DOHH2 (cell line): ENCODE results near the gene MB21D2.

Source experiments
- H3F3A ChIP-seq: fragments of 200-600 bp; sonication (generic), shearing (Covaris generic); 2 replicates; pipeline ENCODE4 v1.6.0; 2016; ENCODE audit warnings: antibody characterized with exemption, mild to moderate bottlenecking; ENCODE audit not compliant: control insufficient read depth, insufficient read depth
- H3K27ac ChIP-seq: fragments of 200-600 bp; sonication (generic); 2 replicates; pipeline ENCODE4 v1.5.1; 2014; ENCODE audit warnings: low read depth, mild to moderate bottlenecking, low read length, moderate library complexity
- H3K27me3 ChIP-seq: fragments of 200-600 bp; sonication (generic); 2 replicates; pipeline ENCODE4 v1.6.1; 2014; ENCODE audit warnings: mild to moderate bottlenecking, low read length, mixed read lengths; ENCODE audit not compliant: control insufficient read depth
- H3K36me3 ChIP-seq: fragments of 200-600 bp; sonication (generic); 2 replicates; pipeline ENCODE4 v1.6.1; 2014; ENCODE audit warnings: mild to moderate bottlenecking, low read length, moderate library complexity, mixed read lengths; ENCODE audit not compliant: control insufficient read depth
- H3K4me1 ChIP-seq: fragments of 200-600 bp; sonication (generic); 2 replicates; pipeline ENCODE4 v1.6.1; 2014; ENCODE audit warnings: mild to moderate bottlenecking, low read length, mixed read lengths; ENCODE audit not compliant: control insufficient read depth
- H3K4me2 ChIP-seq: fragments of 200-600 bp; sonication (generic); 2 replicates; pipeline ENCODE4 v1.6.0; 2014; ENCODE audit warnings: mild to moderate bottlenecking, low read length, moderate library complexity
- H3K4me3 ChIP-seq: fragments of 200-600 bp; sonication (generic); 2 replicates; pipeline ENCODE4 v1.5.1; 2014; ENCODE audit warnings: mild to moderate bottlenecking, low read length, mixed read lengths
- H3K79me2 ChIP-seq: fragments of 200-600 bp; sonication (generic); 2 replicates; pipeline ENCODE4 v1.6.1; 2014; ENCODE audit warnings: mild to moderate bottlenecking, low read length, mixed read lengths; ENCODE audit not compliant: control insufficient read depth
- H3K9me2 ChIP-seq: fragments of 200-600 bp; sonication (generic); replicated peaks from 2 replicates; pipeline ENCODE4 v1.6.1; 2014; ENCODE audit warnings: mild to moderate bottlenecking, low read length, mixed read lengths; ENCODE audit not compliant: control insufficient read depth
- H3K9me3 ChIP-seq: fragments of 200-600 bp; sonication (generic); 2 replicates; pipeline ENCODE4 v1.6.1; 2014; ENCODE audit warnings: antibody characterized with exemption, low read length, mixed read lengths; ENCODE audit not compliant: control insufficient read depth, insufficient read depth
- H4K20me1 ChIP-seq: fragments of 200-600 bp; sonication (generic); 2 replicates; pipeline ENCODE4 v1.6.0; 2014; ENCODE audit warnings: low read depth, mild to moderate bottlenecking, antibody characterized with exemption, low read length, moderate library complexity; ENCODE audit not compliant: control insufficient read depth, insufficient read depth
- EZH2phosphoT487 ChIP-seq: fragments of 200-600 bp; sonication (generic); IDR thresholded peaks from 2 replicates; pipeline ENCODE4 v1.6.1; 2017; ENCODE audit warnings: borderline replicate concordance, mild to moderate bottlenecking, antibody characterized with exemption, low read length, moderate library complexity, mixed read lengths
- TF ChIP-seq, protein P1 (sequence below): fragments of 200-600 bp; sonication (generic); IDR thresholded peaks from one replicate; pipeline ENCODE4 v1.5.1; 2014; ENCODE audit warnings: antibody characterized with exemption, mild to moderate bottlenecking, low read depth, low read length; ENCODE audit not compliant: poor library complexity, severe bottlenecking

MB21D2 gene

DNA sequence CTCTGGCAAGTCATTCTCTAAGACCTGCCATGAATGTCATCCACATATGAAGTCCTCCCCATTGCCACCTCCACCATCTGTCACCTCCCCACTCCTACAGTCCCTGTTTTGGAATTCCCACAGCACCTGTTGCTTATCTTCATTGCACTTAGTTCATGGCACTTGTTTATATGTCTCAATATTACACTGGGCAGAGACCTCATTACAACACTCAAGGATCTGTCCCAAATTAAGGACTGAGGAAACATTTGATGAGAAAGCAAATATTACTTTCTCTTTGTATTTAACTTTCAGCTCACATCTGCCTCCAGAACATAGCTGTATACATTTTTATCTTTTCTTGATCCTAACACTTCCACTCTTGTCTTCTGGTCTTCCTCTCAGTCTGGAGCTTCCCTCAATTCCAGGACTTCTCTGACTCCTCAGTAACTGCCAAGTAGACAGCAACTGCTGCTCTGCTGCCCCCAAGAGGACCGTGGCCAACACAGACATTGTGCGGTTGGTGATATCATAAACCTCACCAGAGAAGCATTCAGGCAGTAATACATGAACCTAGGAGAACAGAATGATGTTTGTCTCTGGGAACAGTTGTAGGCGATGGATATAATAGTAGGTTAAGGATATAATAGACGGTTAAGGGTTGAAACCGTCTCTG is 145.3 kb downstream of the MB21D2 start:
- Histone ChIP-seq H3K36me3 (no peaks in the 10 kb centered on the region), H3K4me3 (no peak overlapping the region), H3K4me2 (no peak overlapping the region), H3K9me3 (no peaks in the 10 kb centered on the region), H3K9me2 (no peaks in the 10 kb centered on the region), H4K20me1 (no peaks in the 10 kb centered on the region), H3K79me2 (no peaks in the 10 kb centered on the region), H3F3A (no peaks in the 10 kb centered on the region), H3K4me1 (no peaks in the 10 kb centered on the region), H3K27ac (no peak overlapping the region), H3K27me3 (no peaks in the 10 kb centered on the region; the same call in 1 of the 2 replicates)
- no peak for TF ChIP-seq EZH2phosphoT487
- TF ChIP-seq, protein P1, sequence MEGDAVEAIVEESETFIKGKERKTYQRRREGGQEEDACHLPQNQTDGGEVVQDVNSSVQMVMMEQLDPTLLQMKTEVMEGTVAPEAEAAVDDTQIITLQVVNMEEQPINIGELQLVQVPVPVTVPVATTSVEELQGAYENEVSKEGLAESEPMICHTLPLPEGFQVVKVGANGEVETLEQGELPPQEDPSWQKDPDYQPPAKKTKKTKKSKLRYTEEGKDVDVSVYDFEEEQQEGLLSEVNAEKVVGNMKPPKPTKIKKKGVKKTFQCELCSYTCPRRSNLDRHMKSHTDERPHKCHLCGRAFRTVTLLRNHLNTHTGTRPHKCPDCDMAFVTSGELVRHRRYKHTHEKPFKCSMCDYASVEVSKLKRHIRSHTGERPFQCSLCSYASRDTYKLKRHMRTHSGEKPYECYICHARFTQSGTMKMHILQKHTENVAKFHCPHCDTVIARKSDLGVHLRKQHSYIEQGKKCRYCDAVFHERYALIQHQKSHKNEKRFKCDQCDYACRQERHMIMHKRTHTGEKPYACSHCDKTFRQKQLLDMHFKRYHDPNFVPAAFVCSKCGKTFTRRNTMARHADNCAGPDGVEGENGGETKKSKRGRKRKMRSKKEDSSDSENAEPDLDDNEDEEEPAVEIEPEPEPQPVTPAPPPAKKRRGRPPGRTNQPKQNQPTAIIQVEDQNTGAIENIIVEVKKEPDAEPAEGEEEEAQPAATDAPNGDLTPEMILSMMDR: peak; percentile 51

DNA sequence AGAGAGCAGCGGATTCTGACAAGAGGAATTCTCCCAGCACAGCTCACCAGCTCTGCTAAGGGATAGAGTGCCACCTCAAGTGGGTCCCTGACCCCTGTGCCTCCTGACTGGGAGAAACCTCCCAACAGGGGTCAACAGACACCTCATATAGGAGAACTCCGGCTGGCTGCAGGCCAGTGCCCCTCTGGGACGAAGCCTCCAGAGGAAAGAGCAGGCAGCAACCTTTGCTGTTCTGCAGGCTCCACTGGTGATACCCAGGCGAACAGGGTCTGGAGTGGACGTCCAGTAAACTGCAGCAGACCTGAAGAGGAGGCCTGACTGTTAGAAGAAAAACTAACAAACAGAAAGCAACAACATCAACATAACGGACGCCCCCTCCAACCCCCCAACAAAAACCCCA is 159.0 kb downstream of the MB21D2 start:
- H3K27ac ChIP-seq: no peak overlapping the region
- no peaks in the 10 kb centered on the region for H3K4me1 ChIP-seq
- no peaks in the 10 kb centered on the region for H3K9me3 ChIP-seq
- no peaks in the 10 kb centered on the region for H3K27me3 ChIP-seq
- H3K36me3 ChIP-seq: no peaks in the 10 kb centered on the region
- H4K20me1 ChIP-seq: no peaks in the 10 kb centered on the region
- H3K4me2 ChIP-seq: no peak overlapping the region
- no peaks in the 10 kb centered on the region for H3K9me2 ChIP-seq
- H3F3A ChIP-seq: no peaks in the 10 kb centered on the region
- no peaks in the 10 kb centered on the region for H3K79me2 ChIP-seq
- no peak overlapping the region for H3K4me3 ChIP-seq
- TF ChIP-seq EZH2phosphoT487: no peak
- TF ChIP-seq, protein P1: no peak

DNA sequence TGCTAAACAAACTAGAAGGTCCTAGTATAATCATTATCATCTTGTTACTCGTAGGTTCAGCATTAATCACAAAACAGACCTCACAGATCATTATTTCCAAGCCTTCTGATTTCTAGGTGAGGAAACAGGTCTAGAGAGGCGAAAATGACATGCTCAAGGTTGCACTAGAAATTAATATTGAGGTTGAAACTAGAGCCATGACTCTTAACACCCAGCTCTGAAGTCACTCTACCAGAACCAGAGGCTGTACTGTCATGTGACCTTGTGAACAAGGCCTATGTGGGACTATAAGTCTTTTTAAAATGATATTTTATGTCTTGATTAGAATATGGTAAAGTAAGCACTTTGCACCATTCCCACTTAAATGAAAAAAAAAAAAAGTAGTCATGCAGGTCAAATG is 166.5 kb downstream of the MB21D2 start:
- Histone ChIP-seq H3K36me3 (no peaks in the 10 kb centered on the region), H3K79me2 (no peaks in the 10 kb centered on the region), H3F3A (no peaks in the 10 kb centered on the region), H3K9me2 (no peaks in the 10 kb centered on the region), H3K4me2 (no peak overlapping the region), H3K4me3 (no peak overlapping the region), H3K27me3 (no peaks in the 10 kb centered on the region), H3K27ac (no peak overlapping the region), H4K20me1 (no peaks in the 10 kb centered on the region), H3K4me1 (no peaks in the 10 kb centered on the region), H3K9me3 (no peaks in the 10 kb centered on the region)
- no peak for TF ChIP-seq EZH2phosphoT487
- TF ChIP-seq, protein P1: no peak
